Heart right ventricle (tissue), 16 donors: Measurements from ENCODE around the gene CDK12. TPM values are rescaled to one million over a fixed set of nuclear protein-coding genes. Genes with fewer than 3 reads are reported as not detected.
A peak's percentile ranks its signal among the peaks of the same experiment; 100 is the strongest.
"Not testable (repeated sequence)": the region's sequence is repeated elsewhere in the genome, so short reads cannot be mapped to it uniquely, and the experiment has no call there.

Source experiments
- ATAC-seq, 8 donors: fragments of 200-7000 bp; cut with Tn5 transposase; one replicate each; pipeline ENCODE4 v1.9.1; 2020; ENCODE audit warnings: mild to moderate bottlenecking in 8 of 8, moderate library complexity in 8 of 8, moderate number of reproducible peaks in 1 of 8
- DNase-seq, 2 donors: peaks; one replicate each; pipeline ENCODE4 v3.0.0-alpha.2; 2020
- H3K27ac ChIP-seq, 10 donors: fragments of 200-600 bp; sonication (generic) in 2 of 10; one replicate each; pipeline versions ENCODE4 v1.5.0 to v1.8.0; 2020 to 2022; ENCODE audit warnings: mild to moderate bottlenecking in 3 of 10
- H3K27me3 ChIP-seq, 7 donors: fragments of 200-600 bp; one replicate each; pipeline ENCODE4 v1.8.0; 2021 to 2022; ENCODE audit warnings: mild to moderate bottlenecking in 2 of 7
- H3K36me3 ChIP-seq, 9 donors: fragments of 200-600 bp; sonication (generic) in 1 of 9; one replicate each; pipeline versions ENCODE4 v1.5.0 to v1.8.0; 2020 to 2022; ENCODE audit warnings: mild to moderate bottlenecking in 2 of 9
- H3K4me1 ChIP-seq, 9 donors: fragments of 200-600 bp; sonication (generic) in 1 of 9; one replicate each; pipeline versions ENCODE4 v1.5.0 to v1.8.0; 2020 to 2022; ENCODE audit warnings: mild to moderate bottlenecking in 4 of 9
- H3K4me3 ChIP-seq, 10 donors: fragments of 200-600 bp; sonication (generic) in 2 of 10; one replicate each; pipeline versions ENCODE4 v1.5.0 to v1.8.0; 2020 to 2022; ENCODE audit warnings: mild to moderate bottlenecking in 7 of 10, moderate library complexity in 2 of 10
- H3K9me3 ChIP-seq, 11 donors: fragments of 200-600 bp in 10 of 11; sonication (generic) in 2 of 11; one replicate each; pipeline versions ENCODE4 v1.5.0 to v1.8.0; 2013 to 2022; ENCODE audit warnings: mild to moderate bottlenecking in 2 of 11, control low read depth in 1 of 11, moderate library complexity in 1 of 11
- WGBS, 2 donors: extraction: QIAGEN DNeasy Blood & Tissue Kit; methylation state at CpG; one replicate each; pipeline ENCODE4 v1.1.7; 2013; ENCODE audit warnings: inconsistent platforms in 1 of 2; 5-methylcytosine and 5-hydroxymethylcytosine counted together
- intact Hi-C, 10 donors: fragments of 100-400 bp; cut with DNase I; formaldehyde crosslinking; loops; one replicate each; pipeline versions ENCODE4 v1.11.1 to v1.14.2; 2022
- polyA plus RNA-seq, 2 donors: library from polyadenylated mRNA; stranded (reverse); fragments of 200-250 nt; gene quantifications; one replicate each; pipeline ENCODE4 v1.2.3, GENCODE V29; 2013
- total RNA-seq, 10 donors: library from RNA; stranded (reverse); fragmentation: NEBNext Ultra II Directional in 3 of 10; extraction: Animal tissue kit (Norgen Biotek cat#: 25700) in 3 of 10; gene quantifications; one replicate each; pipeline versions ENCODE4 v1.2.1 to v1.2.4, GENCODE V29; 2021 to 2023
- TF ChIP-seq, protein P1 (sequence below), 9 donors: fragments of 200-600 bp; sonication (generic) in 2 of 9; IDR thresholded peaks; one replicate each; pipeline versions ENCODE4 v1.5.0 to v1.8.0; 2021 to 2022; ENCODE audit warnings: antibody characterized with exemption in 9 of 9, mild to moderate bottlenecking in 5 of 9, moderate library complexity in 1 of 9
- donor health status: Arrhythmogenic right ventricular cardiomyopathy.
- donor health status: ischemic (EF 13 %, LVEDD 7.1; RV severe dilation, severe dysfunction).
- donor health status: healthy with polysubstance abuse.
- donor health status: DM: no; HTN: yes; CAD: no.
- donor health status: DM: no; HTN: no; CAD: no.
- donor health status: ischemic (EF 25% LVEDD 6.9; RV normal size, moderate dysfunction).
- donor health status: ischemic (EF 25% LVEDD 5.7; RV mildly dilated, moderate dysfunction).
- donor health status: healthy.
- donor health status: DM: yes; HTN: yes; CAD: no.
- donor health status: Ischemic cardiomyopathy.
- donor health status: ischemic (EF 35%, LVEDD 5.7; RV mildly dilated, moderate dysfunction).
- donor health status: nonischemic (EF 11% LVEDD 7.7; RV severe dilation, severe dysfunction).
- donor health status: DM: yes; HTN: yes; CAD: no.
- donor health status: PGD.
- donor health status: ischemic (EF 29% LVEDD 5.4; RV normal size, mild dysfunction).
- donor health status: nonischemic (EF 23%, LVEDD 6.1; RV moderate dilation, normal function).

CDK12 gene
- total and polyA plus RNA-seq, 12 donors, result 5.0 to 29.3 (median 23.7) TPM

DNA sequence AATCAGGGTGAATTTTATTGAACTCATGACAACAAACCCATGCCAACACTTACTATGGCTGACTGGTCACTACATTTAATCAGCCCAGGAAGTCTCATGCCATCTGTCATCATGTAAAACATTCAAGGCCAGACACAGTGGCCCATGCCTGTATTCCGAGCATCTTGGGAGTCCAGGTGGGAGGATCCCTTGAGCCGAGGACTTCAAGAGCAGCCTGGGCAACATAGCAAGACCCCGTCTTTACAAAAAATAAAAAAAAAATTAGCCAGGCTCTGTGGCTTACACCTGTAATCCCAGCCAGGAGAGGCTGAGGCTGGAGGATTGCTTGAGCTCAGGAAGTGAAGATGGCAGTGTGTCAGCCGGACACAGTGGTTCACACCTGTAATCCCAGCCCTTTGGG lies 5.4 kb upstream of the CDK12 start:
- ATAC-seq, result no peak
- TF ChIP-seq, protein P1, sequence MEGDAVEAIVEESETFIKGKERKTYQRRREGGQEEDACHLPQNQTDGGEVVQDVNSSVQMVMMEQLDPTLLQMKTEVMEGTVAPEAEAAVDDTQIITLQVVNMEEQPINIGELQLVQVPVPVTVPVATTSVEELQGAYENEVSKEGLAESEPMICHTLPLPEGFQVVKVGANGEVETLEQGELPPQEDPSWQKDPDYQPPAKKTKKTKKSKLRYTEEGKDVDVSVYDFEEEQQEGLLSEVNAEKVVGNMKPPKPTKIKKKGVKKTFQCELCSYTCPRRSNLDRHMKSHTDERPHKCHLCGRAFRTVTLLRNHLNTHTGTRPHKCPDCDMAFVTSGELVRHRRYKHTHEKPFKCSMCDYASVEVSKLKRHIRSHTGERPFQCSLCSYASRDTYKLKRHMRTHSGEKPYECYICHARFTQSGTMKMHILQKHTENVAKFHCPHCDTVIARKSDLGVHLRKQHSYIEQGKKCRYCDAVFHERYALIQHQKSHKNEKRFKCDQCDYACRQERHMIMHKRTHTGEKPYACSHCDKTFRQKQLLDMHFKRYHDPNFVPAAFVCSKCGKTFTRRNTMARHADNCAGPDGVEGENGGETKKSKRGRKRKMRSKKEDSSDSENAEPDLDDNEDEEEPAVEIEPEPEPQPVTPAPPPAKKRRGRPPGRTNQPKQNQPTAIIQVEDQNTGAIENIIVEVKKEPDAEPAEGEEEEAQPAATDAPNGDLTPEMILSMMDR (IDR thresholded peaks at IDR 0.05), result no peak
- WGBS, 2 donors, result 82 to 85% methylated on average over 4 of the region's 4 CpGs

GRCh38 chr17:39461926-39462569 lies 762 bp downstream of the CDK12 start:
- WGBS, 2 donors, result 0% methylated on average over 34 of the region's 34 CpGs
- Histone ChIP-seq H3K4me1 (peaks cover 4 to 42% (median 29%) of the 10 kb centered on the region in 9 donors), H3K27me3 (no peaks in the 10 kb centered on the region), H3K36me3 (peaks cover 0 to 7% (median 0%) of the 10 kb centered on the region in 9 donors), H3K4me3 (peak overlapping the region; percentile 65 to 97 (median 84)), H3K27ac (peak overlapping the region; percentile 93 to 99 (median 98)), H3K9me3 (no peaks in the 10 kb centered on the region)
- intact Hi-C loops, result no loop called here
- peak in 1 of 2 donors; percentile 16 for DNase-seq
- TF ChIP-seq, protein P1 (IDR thresholded peaks at IDR 0.05), result no peak
- ATAC-seq, result peak; percentile 24 to 88 (median 48)

More for the DNA sequence above, 5.4 kb upstream of the CDK12 start:
- no peaks in the 10 kb centered on the region for H3K36me3 ChIP-seq
- H3K4me3 ChIP-seq, result no peak overlapping the region
- no peak for DNase-seq
- no peak overlapping the region for H3K27ac ChIP-seq
- no peaks in the 10 kb centered on the region for H3K9me3 ChIP-seq
- H3K27me3 ChIP-seq, result no peaks in the 10 kb centered on the region
- H3K4me1 ChIP-seq, result peaks cover 0 to 14% (median 5%) of the 10 kb centered on the region in 9 donors
- intact Hi-C loops, result no loop called here

GRCh38 chr17:39462631-39463375 lies 1.5 kb downstream of the CDK12 start:
- Histone ChIP-seq H3K4me3 (peak overlapping the region; percentile 65 to 97 (median 84)), H3K36me3 (peaks cover 0 to 15% (median 0%) of the 10 kb centered on the region in 9 donors), H3K27ac (peak overlapping the region in 9 of 10 donors; percentile 96 to 99 (median 98)), H3K27me3 (no peaks in the 10 kb centered on the region), H3K4me1 (peaks cover 4 to 49% (median 29%) of the 10 kb centered on the region in 9 donors), H3K9me3 (no peaks in the 10 kb centered on the region)
- DNase-seq, result no peak
- ATAC-seq, result peak in 1 of 8 donors; percentile 7
- TF ChIP-seq, protein P1 (IDR thresholded peaks at IDR 0.05), result no peak
- intact Hi-C loops, result no loop called here
- WGBS, 2 donors, result 1% methylated on average over 28 of the region's 28 CpGs

DNA sequence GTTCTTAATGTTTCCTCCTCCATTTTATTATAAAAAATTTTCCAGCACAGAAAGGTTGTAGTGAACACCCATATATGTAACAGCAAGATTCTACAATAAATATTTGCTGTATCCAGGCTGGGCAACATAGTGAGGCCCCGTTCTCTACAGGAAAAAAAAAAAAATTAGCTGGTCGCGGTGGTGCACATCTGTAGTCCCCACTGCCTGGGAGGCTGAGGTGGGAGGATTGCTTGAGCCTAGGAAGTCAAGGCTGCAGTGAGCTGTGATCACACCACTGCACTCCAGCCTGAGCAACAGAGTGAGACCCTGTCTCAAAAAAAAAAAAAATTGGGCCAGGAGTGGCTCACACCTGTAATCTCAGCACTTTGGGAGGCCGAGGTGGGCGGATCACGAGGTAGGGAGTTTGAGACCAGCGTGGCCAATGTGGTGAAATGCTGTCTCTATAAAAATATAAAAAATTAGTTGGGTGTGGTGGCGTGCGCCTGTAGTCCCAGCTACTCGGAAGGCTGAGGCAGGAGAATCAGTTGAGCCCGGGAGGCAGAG lies 3.4 kb downstream of the CDK12 start:
- H3K9me3 ChIP-seq, H3K27ac ChIP-seq, intact Hi-C loops, DNase-seq, ATAC-seq, H3K27me3 ChIP-seq: not testable (repeated sequence)
- Histone ChIP-seq H3K4me3 (peak overlapping the region in 8 of 10 donors; percentile 21 to 97 (median 84)), H3K4me1 (peaks cover 4 to 49% (median 29%) of the 10 kb centered on the region in 9 donors), H3K36me3 (peaks cover 0 to 34% (median 0%) of the 10 kb centered on the region in 9 donors)
- 89 to 91% methylated on average over 11 of the region's 11 CpGs for WGBS, 2 donors

DNA sequence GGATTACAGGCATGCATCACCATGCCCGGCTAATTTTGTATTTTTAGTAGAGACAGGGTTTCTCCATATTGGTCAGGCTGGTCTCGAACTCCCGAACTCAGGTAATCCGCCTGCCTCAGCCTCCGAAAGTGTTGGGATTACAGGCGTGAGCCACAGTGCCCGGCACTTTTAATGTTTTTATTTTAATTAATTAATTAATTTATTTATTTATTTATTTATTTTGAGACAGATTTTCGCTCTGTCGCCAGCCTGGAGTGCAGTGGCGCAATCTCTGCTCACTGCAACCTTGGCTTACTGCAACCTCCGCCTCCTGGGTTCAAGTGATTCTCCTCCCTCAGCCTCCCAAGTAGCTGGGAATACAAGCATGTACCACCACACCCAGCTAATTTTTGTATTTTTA lies 7.3 kb downstream of the CDK12 start:
- DNase-seq, H3K27ac ChIP-seq, H3K9me3 ChIP-seq, H3K4me3 ChIP-seq, H3K27me3 ChIP-seq, intact Hi-C loops, ATAC-seq: not testable (repeated sequence)
- Histone ChIP-seq H3K36me3 (peaks cover 0 to 73% (median 21%) of the 10 kb centered on the region in 9 donors), H3K4me1 (peaks cover 0 to 38% (median 22%) of the 10 kb centered on the region in 9 donors)
- WGBS, 2 donors, result 96% methylated on average over 11 of the region's 11 CpGs
